Stimulated activated CD8-positive, alpha-beta memory T cell treated with anti-CD3 and anti-CD28 coated beads, Interleukin-12 subunit alpha, Interleukin-12 subunit beta, amount 100 ng/mL, for 1 hour (primary cell): ENCODE results near the gene COL4A6.

Experiments
- DNase-seq: peaks from one replicate; pipeline ENCODE4 v3.0.0-alpha.2; 2020; ENCODE audit warnings: low read depth

Gene COL4A6

DNA sequence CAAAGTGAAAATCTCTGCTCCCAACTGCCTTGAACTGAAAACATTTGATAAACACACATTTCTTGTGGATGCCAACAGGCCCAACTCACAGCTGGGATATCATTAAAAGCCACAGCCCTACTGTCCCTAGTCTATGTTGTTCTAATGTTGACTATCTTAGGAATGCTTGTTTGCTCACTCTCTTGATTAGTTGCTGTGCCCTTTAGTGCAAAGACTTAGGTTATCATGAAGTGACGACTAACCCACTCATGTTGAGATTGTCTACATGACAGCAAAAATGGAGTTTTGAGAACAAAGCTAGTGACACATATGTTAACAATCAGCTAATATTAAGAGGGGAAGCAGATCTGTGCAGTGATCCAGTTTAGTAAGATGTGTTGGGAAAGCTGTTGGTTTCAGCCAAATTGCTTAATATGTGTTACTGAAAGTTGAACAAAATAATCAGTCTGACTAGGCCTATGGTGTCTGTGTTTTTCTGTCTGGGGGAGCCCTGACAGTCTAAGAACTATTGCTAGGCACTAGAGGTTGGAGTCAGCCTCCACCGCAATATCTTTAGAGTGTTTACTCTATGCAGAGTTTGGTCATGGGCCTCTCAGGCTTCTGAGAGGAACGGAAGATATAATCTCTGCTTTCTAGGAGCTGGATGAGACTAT, 221.2 kb downstream of the COL4A6 start:
- no peak for DNase-seq

- DNase-seq = no peak
These were observed 221.8 kb downstream of the COL4A6 start for GRCh38 chrX:108216405-108216804.

- DNase-seq = no peak
These were observed 226.9 kb downstream of the COL4A6 start for GRCh38 chrX:108211301-108211700.

- DNase-seq = no peak
These were observed 229.1 kb downstream of the COL4A6 start for GRCh38 chrX:108209006-108209554.

GRCh38 chrX:108203540-108203939, 234.7 kb downstream of the COL4A6 start:
- no peak for DNase-seq

DNA sequence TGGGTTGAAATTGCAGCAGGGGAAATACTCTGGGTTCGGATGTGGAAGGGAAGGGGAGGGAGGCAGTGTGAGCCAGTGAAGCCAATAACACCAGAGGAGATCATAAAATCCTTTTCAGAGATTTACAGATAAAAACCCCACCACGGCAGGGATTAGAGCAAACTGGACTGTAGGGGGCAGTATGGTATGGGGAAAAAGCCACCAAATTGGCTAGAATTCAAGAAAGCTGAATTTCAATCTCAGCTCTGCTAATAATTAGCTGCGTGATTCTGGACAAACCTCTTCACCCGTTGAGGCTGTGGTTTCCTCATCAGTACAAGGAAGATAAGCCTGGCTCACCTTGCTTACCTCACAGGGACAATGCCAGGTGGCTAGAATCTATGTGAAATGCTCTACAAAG, 238.5 kb downstream of the COL4A6 start:
- no peak for DNase-seq

DNA sequence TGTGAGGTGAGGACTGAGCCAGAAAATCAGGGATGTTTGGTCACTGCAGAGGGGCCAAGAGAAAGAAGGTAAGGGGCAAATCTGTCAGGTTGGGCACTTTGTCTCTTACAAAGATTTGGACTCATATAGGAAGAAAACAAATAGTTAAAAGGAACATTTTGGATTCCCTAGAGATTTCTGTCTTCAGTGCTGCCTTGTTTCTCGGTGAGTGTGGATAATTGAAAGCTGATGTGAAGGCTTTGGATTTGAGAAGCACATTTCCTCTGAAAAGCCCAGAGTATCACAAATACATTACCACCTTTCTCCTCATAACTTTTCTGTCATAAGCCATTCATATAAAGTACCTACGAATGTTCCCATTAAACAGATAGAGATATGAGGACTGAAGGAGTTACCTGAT, 239.2 kb downstream of the COL4A6 start:
- DNase-seq = no peak

GRCh38 chrX:108198420-108198819, 239.8 kb downstream of the COL4A6 start:
- DNase-seq = no peak

DNA sequence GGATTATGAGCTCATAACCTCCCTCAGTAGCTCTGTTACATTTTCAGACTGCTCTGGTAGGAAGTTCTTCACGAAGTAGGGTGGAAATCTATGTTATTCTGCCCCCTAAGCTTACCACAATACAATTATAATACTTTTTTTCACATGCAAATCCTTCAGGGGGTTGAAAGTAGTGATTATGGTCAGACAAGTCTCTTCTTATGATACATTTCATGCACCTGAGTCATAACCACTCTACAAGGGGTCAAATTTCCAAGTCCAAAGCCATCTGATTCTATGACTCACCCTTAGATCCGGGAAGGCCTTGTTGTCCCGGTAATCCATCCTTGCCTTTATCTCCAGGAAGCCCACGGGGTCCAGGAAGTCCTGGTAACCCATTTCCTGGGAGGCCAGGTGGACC, 251.4 kb downstream of the COL4A6 start:
- no peak for DNase-seq

DNA sequence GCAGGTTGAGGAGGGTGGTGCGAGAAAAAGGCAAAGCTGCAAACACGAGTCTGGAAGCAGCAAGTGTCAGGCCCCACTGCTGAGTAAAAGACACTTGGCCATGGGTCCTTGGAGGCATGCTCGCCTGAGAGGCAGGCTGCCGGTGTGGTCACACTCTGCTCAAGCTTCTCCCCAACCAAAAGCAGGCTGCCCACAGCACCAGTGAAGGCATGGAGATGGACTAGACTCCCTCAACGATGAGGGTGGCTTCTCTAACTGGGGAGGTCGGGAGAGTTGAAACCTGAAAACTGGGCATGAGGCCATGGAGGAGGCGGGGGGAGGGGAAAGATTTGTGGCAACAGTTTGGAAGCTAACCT, 260.1 kb downstream of the COL4A6 start:
- no peak for DNase-seq

- DNase-seq = no peak
These were observed 260.7 kb downstream of the COL4A6 start for GRCh38 chrX:108177351-108178142.

DNA sequence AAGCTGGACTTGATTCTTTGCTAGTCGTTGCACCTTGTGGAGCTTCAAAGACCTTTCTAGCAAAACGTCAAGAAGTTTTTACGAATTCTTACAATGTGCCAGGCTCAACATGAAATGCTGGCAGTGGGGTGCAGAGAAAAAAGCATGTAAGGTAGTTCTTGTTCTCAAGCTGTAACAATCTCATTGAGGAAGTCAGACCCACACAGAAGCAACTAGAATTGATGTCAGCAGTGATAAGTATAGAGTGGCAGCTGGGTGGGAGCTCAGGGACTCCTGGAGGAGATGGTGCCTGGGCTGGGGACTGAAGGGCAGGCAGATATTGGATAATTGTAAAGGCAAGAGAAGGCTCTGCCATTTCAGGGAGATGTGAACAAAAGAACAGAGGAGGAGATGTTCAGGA, 264.3 kb downstream of the COL4A6 start:
- no peak for DNase-seq

DNA sequence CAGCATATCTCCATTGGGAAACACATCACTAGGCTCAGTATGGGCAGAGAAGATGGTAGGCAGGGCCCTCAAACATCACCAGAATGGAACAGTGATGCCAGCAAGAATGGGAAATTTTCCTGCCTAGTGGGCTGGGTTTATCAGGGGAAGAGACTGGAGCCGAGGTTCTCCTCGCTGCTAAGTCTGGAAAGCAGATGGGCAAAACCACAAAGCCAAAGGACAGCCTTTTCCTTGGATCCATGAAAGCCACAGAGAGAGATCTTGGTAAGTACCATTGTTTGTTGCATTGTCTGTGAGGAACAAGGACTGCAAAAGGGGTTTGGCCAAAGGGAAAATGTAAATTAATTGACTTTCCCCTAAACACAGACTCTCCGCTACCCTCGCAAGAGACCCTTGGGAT, 266.6 kb downstream of the COL4A6 start:
- no peak for DNase-seq

GRCh38 chrX:108169768-108170167, 268.5 kb downstream of the COL4A6 start:
- DNase-seq = no peak

- DNase-seq = no peak
These were observed 269.1 kb downstream of the COL4A6 start for GRCh38 chrX:108168961-108169740.

DNA sequence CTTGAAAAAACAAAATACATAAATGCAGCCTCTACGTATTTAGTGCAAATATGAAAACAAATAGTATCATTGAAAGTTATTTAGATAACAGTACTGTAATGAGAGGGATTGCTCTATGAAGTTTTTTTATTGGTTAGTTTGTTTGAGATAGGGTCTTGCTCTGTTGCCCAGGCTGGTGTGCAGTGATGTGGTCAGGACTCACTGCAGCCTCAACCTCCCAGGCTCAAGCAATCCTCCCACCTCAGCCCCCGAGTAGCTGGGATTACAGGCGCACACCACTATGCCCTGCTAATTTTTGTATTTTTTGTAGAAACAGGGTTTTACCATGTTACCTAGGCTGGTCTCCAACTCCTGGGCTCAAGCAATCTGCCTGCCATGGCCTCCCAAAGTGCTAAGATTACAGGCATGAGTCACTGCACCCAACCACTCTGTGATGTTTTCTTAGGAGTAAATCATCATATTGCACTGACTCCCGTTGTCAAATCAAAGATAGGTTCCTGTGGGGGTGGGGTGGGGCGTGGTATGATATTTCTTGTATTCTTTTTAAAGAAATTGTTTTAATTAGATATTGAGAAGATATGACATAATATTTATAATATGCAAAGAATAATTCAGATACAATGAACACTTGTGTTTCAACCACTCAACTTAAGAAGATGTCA, 270.9 kb downstream of the COL4A6 start:
- DNase-seq = no peak

- DNase-seq = no peak
These were observed 272.7 kb downstream of the COL4A6 start for GRCh38 chrX:108165383-108166111.

DNA sequence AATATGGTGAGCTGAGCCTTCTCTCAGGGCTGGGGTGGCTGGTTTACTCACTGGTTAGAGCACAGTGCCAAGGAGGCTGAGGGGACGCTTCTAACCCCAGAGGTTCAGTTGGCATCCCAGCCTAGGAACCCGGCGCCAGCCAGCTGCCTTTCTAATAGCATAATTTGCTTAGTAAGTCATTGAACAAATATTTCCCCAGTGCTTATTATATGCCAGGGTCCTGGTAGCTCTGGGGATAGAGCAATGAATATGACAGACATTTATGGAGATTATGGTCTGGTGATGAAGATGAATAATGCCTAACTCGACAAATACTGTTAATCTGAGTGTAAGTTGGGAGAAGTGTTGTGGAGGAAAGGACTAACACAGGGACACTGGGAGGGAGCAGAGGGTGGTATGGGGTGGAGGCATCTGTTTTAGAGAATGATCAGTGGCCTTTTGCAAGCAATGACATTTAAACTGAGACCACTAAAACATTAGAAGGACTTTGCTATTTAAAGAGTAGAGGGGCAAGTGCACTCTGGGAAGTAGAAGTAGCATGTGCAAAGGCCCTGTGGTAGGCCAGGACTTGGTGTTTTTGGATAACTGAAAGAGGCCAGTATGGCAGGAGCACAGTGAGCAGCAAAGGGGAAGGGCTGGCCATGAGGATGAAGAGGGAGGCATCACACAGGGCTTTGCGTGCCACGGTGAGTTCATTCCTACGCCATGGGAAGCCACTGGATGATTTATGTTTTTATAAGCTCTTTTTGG, 274.7 kb downstream of the COL4A6 start:
- no peak for DNase-seq

DNA sequence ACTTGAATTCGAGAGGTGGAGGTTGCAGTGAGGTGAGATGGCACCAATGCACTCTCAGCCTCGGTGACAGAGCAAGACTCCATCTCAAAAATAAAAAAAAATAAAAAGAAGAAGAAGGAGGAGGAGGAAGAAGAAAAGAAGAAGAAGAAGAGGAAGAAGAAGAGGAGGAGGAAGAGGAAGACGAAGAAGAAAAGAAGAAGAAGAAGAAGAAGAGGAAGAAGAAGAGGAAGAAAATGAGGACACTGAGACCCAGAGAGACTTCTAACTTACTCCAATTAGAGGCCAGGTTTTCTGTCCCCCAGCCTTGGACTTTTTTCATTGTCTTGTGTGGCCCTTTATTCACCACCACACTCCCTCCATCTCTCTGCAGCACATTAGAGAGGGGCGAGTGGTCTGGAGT, 276.0 kb downstream of the COL4A6 start:
- no peak for DNase-seq

GRCh38 chrX:108160309-108160708, 277.9 kb downstream of the COL4A6 start:
- no peak for DNase-seq
